ENCODE data around the gene ZNF845.

GRCh38 chr19:53389978-53390377 lies 56.4 kb downstream of the ZNF845 start:
- TF ChIP-seq POLR2A (IDR thresholded peaks at IDR 0.05; ENCODE audit: low read length) (no peak), GATA1 (IDR thresholded peaks at IDR 0.05; ENCODE audit: low read depth, low read length) (no peak)

Measured in erythroblast (primary cell).